Smooth muscle cell (in vitro differentiated cells): ENCODE data around the gene SLC39A11. TPM values are rescaled to one million over a fixed set of nuclear protein-coding genes. Genes with fewer than 3 reads are reported as not detected.
"Not testable (repeated sequence)": the region's sequence is repeated elsewhere in the genome, so short reads cannot be mapped to it uniquely, and the experiment has no call there.

Experiments
- DNase-seq: peaks from one replicate; lab custom pipeline; 2025; ENCODE audit not compliant: unreplicated experiment; lab: John Stamatoyannopoulos, UW
- H2AFZ ChIP-seq: fragments of 200-600 bp; sonication (generic); 2 replicates; pipeline ENCODE4 v1.6.0; 2016; ENCODE audit warnings: antibody characterized with exemption, low read depth, mild to moderate bottlenecking
- H3F3A ChIP-seq: fragments of 200-600 bp; sonication (generic); 2 replicates; pipeline ENCODE4 v1.6.0; 2017; ENCODE audit warnings: antibody characterized with exemption, low read depth
- H3K27ac ChIP-seq: fragments of 200-600 bp; sonication (generic); 2 replicates; pipeline ENCODE4 v1.5.1; 2016; ENCODE audit warnings: low read depth, mild to moderate bottlenecking
- H3K27me3 ChIP-seq: fragments of 200-600 bp; sonication (generic); 2 replicates; pipeline ENCODE4 v1.6.1; 2016; ENCODE audit warnings: low read depth, mild to moderate bottlenecking
- H3K36me3 ChIP-seq: fragments of 200-600 bp; sonication (generic); 2 replicates; pipeline ENCODE4 v1.5.1; 2016; ENCODE audit warnings: low read depth
- H3K4me1 ChIP-seq: fragments of 200-600 bp; sonication (generic); 2 replicates; pipeline ENCODE4 v1.5.1; 2016; ENCODE audit warnings: low read depth
- H3K4me2 ChIP-seq: fragments of 200-600 bp; sonication (generic); 2 replicates; pipeline ENCODE4 v1.6.0; 2016; ENCODE audit warnings: mild to moderate bottlenecking
- H3K4me3 ChIP-seq: fragments of 200-600 bp; sonication (generic); 2 replicates; pipeline ENCODE4 v1.5.1; 2016; ENCODE audit warnings: mild to moderate bottlenecking
- H3K79me2 ChIP-seq: fragments of 200-600 bp; sonication (generic); 2 replicates; pipeline ENCODE4 v1.6.0; 2016; ENCODE audit warnings: low read depth, mild to moderate bottlenecking
- H3K9ac ChIP-seq: fragments of 200-600 bp; sonication (generic); 2 replicates; pipeline ENCODE4 v1.6.0; 2016; ENCODE audit warnings: low read depth
- H3K9me3 ChIP-seq: fragments of 200-600 bp; sonication (generic); replicated peaks from 2 replicates; pipeline ENCODE4 v1.5.1; 2016; ENCODE audit warnings: low read depth
- H4K20me1 ChIP-seq: fragments of 200-600 bp; sonication (generic); 2 replicates; pipeline ENCODE4 v1.6.0; 2016; ENCODE audit warnings: low read depth
- WGBS: methylation state at CpG from one replicate; pipeline ENCODE4 v1.1.7; 2016; ENCODE audit warnings: low lambda C conversion rate; 5-methylcytosine and 5-hydroxymethylcytosine counted together
- polyA plus RNA-seq: library from polyadenylated mRNA; unstranded; fragments of >200 nt; fragmentation: Nextera tagmentation; extraction: Ambion mirVana; gene quantifications from 2 replicates; pipeline ENCODE4 v1.2.1, GENCODE V29; 2016
- total RNA-seq: library from RNA; depleted of rRNA; stranded (reverse); fragments of >200 nt; gene quantifications from 2 replicates; pipeline ENCODE4 v1.2.3, GENCODE V29; 2014
- TF ChIP-seq, protein P1 (sequence below): fragments of 200-600 bp; sonication (generic); IDR thresholded peaks from 2 replicates; pipeline ENCODE4 v1.5.1; 2017; ENCODE audit warnings: borderline replicate concordance, mild to moderate bottlenecking, antibody characterized with exemption; ENCODE audit not compliant: insufficient read depth, poor library complexity, severe bottlenecking

The SLC39A11 gene
- total and polyA plus RNA-seq, 2 experiments from 2014 or later, result 9.2 to 36.7 TPM

DNA sequence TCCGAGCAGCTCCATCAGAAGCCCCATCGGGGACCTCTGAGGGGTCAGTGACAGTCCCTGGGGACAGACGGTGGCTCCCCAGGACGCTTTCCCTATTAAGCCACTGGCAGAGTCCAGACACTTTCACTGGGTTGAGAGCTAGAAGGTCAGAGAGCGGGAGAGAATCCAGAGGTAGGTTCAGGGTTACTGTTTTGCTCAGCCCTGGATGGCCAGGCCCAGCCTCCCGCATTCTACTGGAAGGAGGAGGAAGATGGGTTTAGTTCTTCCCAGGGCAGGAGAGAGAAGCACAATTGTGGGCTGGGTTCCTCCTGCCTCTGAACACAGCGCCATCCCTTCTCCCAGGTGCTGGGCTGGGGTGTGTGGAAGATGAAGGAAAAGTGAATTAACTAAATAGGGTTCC, 452.8 kb downstream of the SLC39A11 start:
- Histone ChIP-seq H3K4me2 (no peak overlapping the region), H3F3A (no peaks in the 10 kb centered on the region), H4K20me1 (no peaks in the 10 kb centered on the region), H3K79me2 (no peaks in the 10 kb centered on the region), H3K9ac (no peak overlapping the region), H3K27ac (no peak overlapping the region), H3K36me3 (no peaks in the 10 kb centered on the region), H3K4me1 (no peaks in the 10 kb centered on the region), H3K27me3 (no peaks in the 10 kb centered on the region), H2AFZ (no peak overlapping the region), H3K9me3 (no peaks in the 10 kb centered on the region), H3K4me3 (no peak overlapping the region)
- no peak for DNase-seq
- TF ChIP-seq, protein P1, sequence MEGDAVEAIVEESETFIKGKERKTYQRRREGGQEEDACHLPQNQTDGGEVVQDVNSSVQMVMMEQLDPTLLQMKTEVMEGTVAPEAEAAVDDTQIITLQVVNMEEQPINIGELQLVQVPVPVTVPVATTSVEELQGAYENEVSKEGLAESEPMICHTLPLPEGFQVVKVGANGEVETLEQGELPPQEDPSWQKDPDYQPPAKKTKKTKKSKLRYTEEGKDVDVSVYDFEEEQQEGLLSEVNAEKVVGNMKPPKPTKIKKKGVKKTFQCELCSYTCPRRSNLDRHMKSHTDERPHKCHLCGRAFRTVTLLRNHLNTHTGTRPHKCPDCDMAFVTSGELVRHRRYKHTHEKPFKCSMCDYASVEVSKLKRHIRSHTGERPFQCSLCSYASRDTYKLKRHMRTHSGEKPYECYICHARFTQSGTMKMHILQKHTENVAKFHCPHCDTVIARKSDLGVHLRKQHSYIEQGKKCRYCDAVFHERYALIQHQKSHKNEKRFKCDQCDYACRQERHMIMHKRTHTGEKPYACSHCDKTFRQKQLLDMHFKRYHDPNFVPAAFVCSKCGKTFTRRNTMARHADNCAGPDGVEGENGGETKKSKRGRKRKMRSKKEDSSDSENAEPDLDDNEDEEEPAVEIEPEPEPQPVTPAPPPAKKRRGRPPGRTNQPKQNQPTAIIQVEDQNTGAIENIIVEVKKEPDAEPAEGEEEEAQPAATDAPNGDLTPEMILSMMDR, result no peak
- WGBS, result 97% methylated on average over 7 of the region's 7 CpGs

- H3K4me3 ChIP-seq, H4K20me1 ChIP-seq, H3K79me2 ChIP-seq, H3F3A ChIP-seq, H3K9ac ChIP-seq, H3K4me1 ChIP-seq, H2AFZ ChIP-seq, H3K27ac ChIP-seq, H3K9me3 ChIP-seq, DNase-seq, H3K36me3 ChIP-seq, H3K27me3 ChIP-seq, H3K4me2 ChIP-seq: not testable (repeated sequence)
- 97% methylated on average over 3 of the region's 3 CpGs for WGBS
Measured at GRCh38 chr17:72638932-72639331, 453.6 kb downstream of the SLC39A11 start.

- H3K4me1 ChIP-seq, result no peaks in the 10 kb centered on the region
- no peak overlapping the region for H3K9ac ChIP-seq
- no peak for DNase-seq
- TF ChIP-seq, protein P1, result no peak
- no peak overlapping the region for H2AFZ ChIP-seq
- no peaks in the 10 kb centered on the region for H3K9me3 ChIP-seq
- no peaks in the 10 kb centered on the region for H4K20me1 ChIP-seq
- H3K79me2 ChIP-seq, result no peaks in the 10 kb centered on the region
- H3F3A ChIP-seq, result no peaks in the 10 kb centered on the region
- no peak overlapping the region for H3K4me3 ChIP-seq
- no peaks in the 10 kb centered on the region for H3K36me3 ChIP-seq
- WGBS, result 93% methylated on average over 14 of the region's 14 CpGs
- no peak overlapping the region for H3K27ac ChIP-seq
- no peak overlapping the region for H3K4me2 ChIP-seq
- no peaks in the 10 kb centered on the region for H3K27me3 ChIP-seq
Measured at GRCh38 chr17:72635034-72635635, 457.4 kb downstream of the SLC39A11 start.

DNA sequence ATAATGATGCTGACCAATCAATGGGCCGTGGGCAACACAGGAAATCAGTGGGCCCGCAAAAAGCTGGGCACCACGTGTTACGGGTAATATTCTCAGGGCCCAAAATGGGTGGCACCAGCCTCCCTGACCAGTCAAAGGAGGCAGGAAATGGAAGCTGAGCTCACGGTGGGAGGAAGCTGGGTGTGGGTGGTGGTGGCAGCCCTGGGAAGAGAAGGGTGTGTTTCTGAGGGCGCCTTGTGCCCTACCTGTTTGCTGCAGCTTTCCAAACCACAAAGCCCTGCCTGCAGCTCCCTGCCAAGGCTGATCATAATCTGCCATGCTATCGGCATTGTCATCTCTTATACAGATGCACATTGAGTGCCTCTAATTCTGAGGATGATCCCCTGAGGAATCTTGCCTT, 457.9 kb downstream of the SLC39A11 start:
- H3K9ac ChIP-seq, result no peak overlapping the region
- H3K4me2 ChIP-seq, result no peak overlapping the region
- no peaks in the 10 kb centered on the region for H4K20me1 ChIP-seq
- H3K36me3 ChIP-seq, result no peaks in the 10 kb centered on the region
- H3K9me3 ChIP-seq, result no peaks in the 10 kb centered on the region
- H3K27ac ChIP-seq, result no peak overlapping the region
- WGBS, result 84% methylated on average over 7 of the region's 7 CpGs
- H3K27me3 ChIP-seq, result no peaks in the 10 kb centered on the region
- no peak for DNase-seq
- H3K4me1 ChIP-seq, result no peaks in the 10 kb centered on the region
- no peak overlapping the region for H3K4me3 ChIP-seq
- no peak overlapping the region for H2AFZ ChIP-seq
- H3F3A ChIP-seq, result no peaks in the 10 kb centered on the region
- TF ChIP-seq, protein P1, result no peak
- no peaks in the 10 kb centered on the region for H3K79me2 ChIP-seq
